H1 (cell line): ENCODE results near the gene DPF3. TPM values are rescaled to one million over a fixed set of nuclear protein-coding genes. Genes with fewer than 3 reads are reported as not detected.

Source experiments
- CTCF ChIA-PET: fragments of 300-600 bp; sonication (Branson Sonifier 250); formaldehyde crosslinking; loops from one replicate; lab custom pipeline; 2021; ENCODE audit not compliant: partially characterized antibody; lab: Charles Lee
- POLR2A ChIA-PET: fragments of 300-600 bp; sonication (Branson Sonifier 250); formaldehyde crosslinking; loops from one replicate; lab custom pipeline; 2021; ENCODE audit warnings: inconsistent platforms; ENCODE audit not compliant: partially characterized antibody; lab: Charles Lee
- DNase-seq, 2 experiments: peaks; one replicate each; pipeline versions ENCODE4 v3.0.0 to v3.0.0-alpha.2; 2010 to 2022; ENCODE audit warnings: low spot score in 2 of 2, low read depth in 1 of 2, mixed read lengths in 1 of 2
- FAIRE-seq: peaks from 2 replicates; lab custom pipeline; 2011; peaks lifted over from hg19 to GRCh38; lab: Jason Lieb, UNC
- H2AFZ ChIP-seq: 2 replicates; pipeline ENCODE4 v1.8.1; 2012; ENCODE audit warnings: low read length, inconsistent platforms
- H2AK5ac ChIP-seq: 2 replicates; pipeline ENCODE4 v1.6.1; 2013; ENCODE audit warnings: low read depth, low read length
- H2BK120ac ChIP-seq: replicated peaks from 2 replicates; pipeline ENCODE3; 2013; ENCODE audit warnings: low read depth, low read length, inconsistent platforms
- H2BK12ac ChIP-seq: 2 replicates; pipeline ENCODE4 v1.6.1; 2013; ENCODE audit warnings: low read depth, low read length
- H2BK15ac ChIP-seq: 2 replicates; pipeline ENCODE4 v1.6.1; 2013; ENCODE audit warnings: low read length
- H2BK20ac ChIP-seq: 2 replicates; pipeline ENCODE4 v1.6.1; 2013; ENCODE audit warnings: low read length
- H2BK5ac ChIP-seq: 2 replicates; pipeline ENCODE4 v1.6.1; 2013; ENCODE audit warnings: low read depth, low read length
- H3K14ac ChIP-seq: 2 replicates; pipeline ENCODE4 v1.6.1; 2013; ENCODE audit warnings: inconsistent platforms; ENCODE audit not compliant: insufficient read length
- H3K18ac ChIP-seq: 2 replicates; pipeline ENCODE4 v1.6.1; 2013; ENCODE audit warnings: low read length; ENCODE audit errors: extremely low read depth
- H3K23ac ChIP-seq: 2 replicates; pipeline ENCODE4 v1.6.1; 2013; ENCODE audit warnings: inconsistent platforms; ENCODE audit not compliant: insufficient read length
- H3K23me2 ChIP-seq: 2 replicates; pipeline ENCODE4 v1.6.1; 2013; ENCODE audit warnings: low read depth, low read length
- H3K27ac ChIP-seq: 2 replicates; pipeline ENCODE4 v1.6.1; 2011; ENCODE audit warnings: low read depth, low read length, inconsistent platforms
- H3K27me3 ChIP-seq, 4 experiments: replicated peaks in 1 of 4; 1 replicate in 1 of 4; 2 replicates in 3 of 4; pipeline versions ENCODE4 v1.6.1 to v1.8.1; 2011 to 2013; ENCODE audit warnings: low read length in 3 of 4, mild to moderate bottlenecking in 3 of 4, inconsistent platforms in 2 of 4, mixed read lengths in 2 of 4, moderate library complexity in 1 of 4; ENCODE audit not compliant: control insufficient read depth in 3 of 4, insufficient read depth in 3 of 4; ENCODE audit errors: extremely low read depth in 1 of 4
- H3K36me3 ChIP-seq, 4 experiments: 2 replicates each; pipeline versions ENCODE4 v1.6.1 to v1.8.1; 2011 to 2013; ENCODE audit warnings: mild to moderate bottlenecking in 4 of 4, low read length in 3 of 4, moderate library complexity in 2 of 4, control low read depth in 1 of 4, inconsistent platforms in 1 of 4; ENCODE audit not compliant: insufficient read depth in 4 of 4, control insufficient read depth in 2 of 4
- H3K4ac ChIP-seq: replicated peaks from 2 replicates; pipeline ENCODE3; 2013; ENCODE audit warnings: low read length, low read depth, mixed read lengths, inconsistent platforms; ENCODE audit not compliant: insufficient read length
- H3K4me1 ChIP-seq, 4 experiments: replicated peaks in 1 of 4; 1 replicate in 1 of 4; 2 replicates in 3 of 4; pipeline versions ENCODE4 v1.6.1 to v1.8.1; 2011 to 2013; ENCODE audit warnings: low read length in 3 of 4, inconsistent platforms in 2 of 4, mixed read lengths in 1 of 4; ENCODE audit not compliant: insufficient read depth in 4 of 4, control insufficient read depth in 3 of 4
- H3K4me2 ChIP-seq, 2 experiments: 2 replicates each; pipeline versions ENCODE4 v1.6.1 to v1.8.1; 2011 to 2013; ENCODE audit warnings: low read depth in 2 of 2, low read length in 2 of 2, control low read depth in 1 of 2, inconsistent platforms in 1 of 2, mild to moderate bottlenecking in 1 of 2; ENCODE audit not compliant: insufficient read depth in 1 of 2
- H3K4me3 ChIP-seq, 4 experiments: fragments of 200-600, 300-600 bp in 1 of 4; sonication (generic), shearing (Covaris generic), sonication (Bioruptor Twin) in 1 of 4; 2 replicates each; pipeline versions ENCODE4 v1.5.1 to v1.8.1; 2011 to 2016; ENCODE audit warnings: low read length in 4 of 4, low read depth in 3 of 4, control low read depth in 2 of 4, inconsistent platforms in 2 of 4, mild to moderate bottlenecking in 2 of 4, mixed read lengths in 1 of 4, moderate library complexity in 1 of 4; ENCODE audit not compliant: insufficient read depth in 2 of 4; ENCODE audit errors: extremely low read depth in 1 of 4
- H3K56ac ChIP-seq: replicated peaks from 2 replicates; pipeline ENCODE3; 2013; ENCODE audit warnings: low read depth, mild to moderate bottlenecking, mixed read lengths, low read length, inconsistent platforms; ENCODE audit not compliant: insufficient read length
- H3K79me1 ChIP-seq: 2 replicates; pipeline ENCODE4 v1.6.1; 2013; ENCODE audit warnings: low read depth, low read length, control low read depth
- H3K79me2 ChIP-seq, 2 experiments: 2 replicates each; pipeline versions ENCODE4 v1.6.1 to v1.8.1; 2012 to 2013; ENCODE audit warnings: low read length in 2 of 2, mild to moderate bottlenecking in 2 of 2, inconsistent platforms in 1 of 2; ENCODE audit not compliant: insufficient read depth in 2 of 2, control insufficient read depth in 1 of 2
- H3K9ac ChIP-seq, 4 experiments: replicated peaks in 1 of 4; 1 replicate in 1 of 4; 2 replicates in 3 of 4; pipeline versions ENCODE4 v1.6.1 to v1.8.1; 2011 to 2013; ENCODE audit warnings: low read depth in 3 of 4, low read length in 3 of 4, control low read depth in 2 of 4, mild to moderate bottlenecking in 2 of 4, moderate library complexity in 2 of 4, inconsistent platforms in 1 of 4; ENCODE audit errors: extremely low read depth in 1 of 4
- H3K9me3 ChIP-seq, 2 experiments: 2 replicates each; pipeline versions ENCODE4 v1.6.1 to v1.8.1; 2012 to 2013; ENCODE audit warnings: mild to moderate bottlenecking in 2 of 2, moderate library complexity in 2 of 2, control low read depth in 1 of 2, inconsistent platforms in 1 of 2, low read depth in 1 of 2, low read length in 1 of 2, mixed read lengths in 1 of 2; ENCODE audit not compliant: insufficient read depth in 2 of 2
- H4K20me1 ChIP-seq, 2 experiments: replicated peaks in 1 of 2; 2 replicates each; pipeline versions ENCODE3 to v1.8.1; 2011 to 2013; ENCODE audit warnings: inconsistent platforms in 2 of 2, low read length in 2 of 2, mild to moderate bottlenecking in 1 of 2; ENCODE audit not compliant: insufficient read depth in 2 of 2, control insufficient read depth in 1 of 2
- H4K5ac ChIP-seq: 2 replicates; pipeline ENCODE4 v1.6.1; 2013; ENCODE audit warnings: low read length, low read depth, mixed read lengths, inconsistent platforms; ENCODE audit not compliant: insufficient read length
- H4K8ac ChIP-seq: 2 replicates; pipeline ENCODE4 v1.8.0; 2013; ENCODE audit warnings: mild to moderate bottlenecking, moderate library complexity, low read length, inconsistent platforms; ENCODE audit not compliant: insufficient read depth; ENCODE audit errors: extremely low read depth
- H4K91ac ChIP-seq: replicated peaks from 2 replicates; pipeline ENCODE3; 2013; ENCODE audit warnings: low read length, mixed read lengths, inconsistent platforms; ENCODE audit not compliant: insufficient read length
- ATF3 ChIP-seq: IDR thresholded peaks from 2 replicates; pipeline ENCODE4 v1.6.1; 2011; ENCODE audit warnings: low read depth, mild to moderate bottlenecking, low read length; ENCODE audit not compliant: insufficient read depth
- CHD2 ChIP-seq: IDR thresholded peaks from 2 replicates; pipeline ENCODE4 v1.6.1; 2012; ENCODE audit warnings: low read length, improper control_type of control experiment
- E2F6 ChIP-seq: IDR thresholded peaks from 2 replicates; pipeline ENCODE4 v1.6.1; 2012; ENCODE audit warnings: inconsistent platforms
- FOSL1 ChIP-seq: IDR thresholded peaks from 2 replicates; pipeline ENCODE4 v1.6.1; 2011; ENCODE audit warnings: mild to moderate bottlenecking, low read depth, low read length, moderate library complexity; ENCODE audit not compliant: insufficient read depth
- MAFK ChIP-seq: IDR thresholded peaks from 2 replicates; pipeline ENCODE4 v1.6.1; 2012; ENCODE audit warnings: low read depth, mild to moderate bottlenecking, improper control_type of control experiment, low read length
- NRF1 ChIP-seq: IDR thresholded peaks from 2 replicates; pipeline ENCODE4 v1.6.1; 2011; ENCODE audit warnings: mild to moderate bottlenecking, low read depth, low read length, improper control_type of control experiment
- POU5F1 ChIP-seq: IDR thresholded peaks from 2 replicates; pipeline ENCODE4 v1.6.1; 2011; ENCODE audit warnings: low read depth, mild to moderate bottlenecking, low read length, moderate library complexity
- RAD21 ChIP-seq, 2 experiments: IDR thresholded peaks in 1 of 2; conservative IDR thresholded peaks in 1 of 2; 2 replicates each; pipeline ENCODE4 v1.6.1; 2011; ENCODE audit warnings: low read depth in 2 of 2, low read length in 2 of 2, improper control_type of control experiment in 1 of 2, inconsistent platforms in 1 of 2, mild to moderate bottlenecking in 1 of 2, moderate library complexity in 1 of 2
- RBBP5 ChIP-seq: IDR thresholded peaks from 2 replicates; pipeline ENCODE4 v1.7.1; 2012; ENCODE audit warnings: low read depth, mild to moderate bottlenecking, inconsistent platforms, low read length, moderate library complexity, borderline replicate concordance
- RXRA ChIP-seq: IDR thresholded peaks from 2 replicates; pipeline ENCODE4 v1.6.1; 2011; ENCODE audit warnings: low read depth, mild to moderate bottlenecking, low read length, moderate library complexity; ENCODE audit not compliant: insufficient read depth
- SIX5 ChIP-seq: IDR thresholded peaks from 2 replicates; pipeline ENCODE4 v1.6.1; 2011; ENCODE audit warnings: mild to moderate bottlenecking, low read depth, low read length
- SP4 ChIP-seq: IDR thresholded peaks from 2 replicates; pipeline ENCODE4 v1.6.1; 2012; ENCODE audit warnings: low read length, inconsistent platforms
- TEAD4 ChIP-seq: IDR thresholded peaks from 2 replicates; pipeline ENCODE4 v1.6.1; 2012; ENCODE audit warnings: low read depth, low read length, inconsistent platforms, mixed read lengths
- WGBS, 2 experiments: shearing (Covaris generic) in 1 of 2; methylation state at CpG; one replicate each; pipeline versions ENCODE4 v1.1.6 to v1.1.7; 2013 to 2015; ENCODE audit warnings: low lambda C conversion rate in 2 of 2, mixed read lengths in 2 of 2, inconsistent platforms in 1 of 2, low coverage in 1 of 2, missing lambda C conversion rate in 1 of 2; ENCODE audit not compliant: insufficient replicate concordance in 2 of 2, insufficient coverage in 1 of 2, insufficient read length in 1 of 2; ENCODE audit errors: extremely low coverage in 1 of 2, missing lambda C conversion rate in 1 of 2; 5-methylcytosine and 5-hydroxymethylcytosine counted together
- polyA plus RNA-seq, 7 experiments: library from polyadenylated mRNA; depleted of rRNA in 3 of 7; stranded (reverse) in 5 of 7; unstranded in 2 of 7; fragments of >200 nt in 5 of 7; fragments of 200-250 nt in 2 of 7; gene quantifications; 1 replicate in 5 of 7; 2 replicates in 1 of 7; 4 replicates in 1 of 7; pipeline versions ENCODE4 v1.2.1 to v1.2.3, GENCODE V29; 2011 to 2013; ENCODE audit warnings: missing spikeins in 2 of 7, mixed read lengths in 2 of 7
- total RNA-seq: library from RNA; stranded (reverse); fragmentation: NEBNext Ultra II Directional; extraction: Animal tissue kit (Norgen Biotek cat#: 25700); gene quantifications from 2 replicates; pipeline ENCODE4 v1.2.1, GENCODE V29; 2021

The DPF3 gene
- total and polyA plus RNA-seq, 2 of the 8 experiments (the other 6 are each of a cell fraction or from before 2014, with no cell fraction given), result 0.19 TPM; not detected in 1

DNA sequence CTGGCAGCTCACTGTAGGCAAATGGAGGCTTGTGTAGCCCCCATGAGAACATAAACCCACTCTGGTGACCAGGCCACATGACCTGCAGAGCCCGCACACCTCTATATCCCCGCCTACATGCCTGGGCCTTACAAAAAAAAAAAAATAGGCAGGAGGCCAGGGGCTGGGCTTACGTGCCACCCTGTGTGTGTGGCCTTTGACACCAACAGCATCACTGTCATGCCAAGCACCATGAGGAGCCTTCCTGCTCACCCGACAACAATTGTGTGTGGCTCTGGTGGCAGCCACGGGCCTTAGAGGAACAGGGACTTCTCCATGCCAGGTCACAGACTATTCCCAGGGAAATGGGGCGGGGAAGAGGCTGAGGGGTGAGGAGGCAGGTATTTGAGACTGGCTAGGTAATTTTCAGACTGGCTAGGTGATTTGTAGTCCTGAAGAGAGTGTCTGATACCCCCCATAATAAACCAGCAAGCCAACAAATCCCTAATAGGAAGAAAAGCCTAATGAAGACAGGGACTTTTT lies 140.0 kb downstream of the DPF3 start:
- Histone ChIP-seq H4K5ac (no peak overlapping the region), H3K4me1 (no peaks in the 10 kb centered on the region), H2BK20ac (no peak overlapping the region), H3K27ac (no peak overlapping the region), H3K18ac (no peak overlapping the region), H2BK5ac (no peak overlapping the region), H3K23me2 (no peaks in the 10 kb centered on the region), H3K4me3 (no peak overlapping the region), H3K4ac (no peak overlapping the region), H3K56ac (no peak overlapping the region), H2AK5ac (no peak overlapping the region), H4K8ac (no peak overlapping the region), H3K36me3 (no peaks in the 10 kb centered on the region), H2BK12ac (no peak overlapping the region), H2BK120ac (no peak overlapping the region), H3K9me3 (no peaks in the 10 kb centered on the region), H4K20me1 (peaks cover 0 to 2% of the 10 kb centered on the region in 2 experiments), H3K27me3 (no peaks in the 10 kb centered on the region; a peak in 1 of 7 replicates), H2BK15ac (no peak overlapping the region), H2AFZ (no peak overlapping the region), H3K79me2 (no peaks in the 10 kb centered on the region), H3K79me1 (no peaks in the 10 kb centered on the region), H3K14ac (no peak overlapping the region), H3K23ac (no peak overlapping the region), H3K4me2 (no peak overlapping the region), H4K91ac (no peak overlapping the region), H3K9ac (no peak overlapping the region)
- WGBS, 2 experiments, result 84% methylated on average over 6 of the region's 6 CpGs; no CpG with 5 or more reads in 1 of the 2 experiments
- FAIRE-seq, result no peak
- ChIA-PET CTCF (interaction anchor here (1.1 to 1.7 kb wide), 5 partner anchors 11 to 240 kb away, joined by 3 to 9 read pairs (median 4); no protein-coding TSS in a partner anchor), POLR2A (interaction anchor here (0.8 kb wide), 1 partner anchor 21 kb away, joined by 3 read pairs; no protein-coding TSS in a partner anchor)
- DNase-seq, result no peak
- TF ChIP-seq RXRA (no peak), SP4 (no peak), RBBP5 (no peak), RAD21 (IDR thresholded peaks at IDR 0.05 in 1 of 2, conservative IDR thresholded peaks at IDR 0.05 in 1 of 2; ENCODE audit: low read depth in 2 of 2, low read length in 2 of 2) (no peak), POU5F1 (no peak), NRF1 (no peak), TEAD4 (no peak), MAFK (no peak), E2F6 (no peak), FOSL1 (no peak), SIX5 (no peak), ATF3 (no peak), CHD2 (no peak)
